Measurements from ENCODE around the gene NASP. TPM values are rescaled to one million over a fixed set of nuclear protein-coding genes. Genes with fewer than 3 reads are reported as not detected.

Gene NASP
- 16.6 and 17.4 TPM in 2 replicates for total RNA-seq

DNA sequence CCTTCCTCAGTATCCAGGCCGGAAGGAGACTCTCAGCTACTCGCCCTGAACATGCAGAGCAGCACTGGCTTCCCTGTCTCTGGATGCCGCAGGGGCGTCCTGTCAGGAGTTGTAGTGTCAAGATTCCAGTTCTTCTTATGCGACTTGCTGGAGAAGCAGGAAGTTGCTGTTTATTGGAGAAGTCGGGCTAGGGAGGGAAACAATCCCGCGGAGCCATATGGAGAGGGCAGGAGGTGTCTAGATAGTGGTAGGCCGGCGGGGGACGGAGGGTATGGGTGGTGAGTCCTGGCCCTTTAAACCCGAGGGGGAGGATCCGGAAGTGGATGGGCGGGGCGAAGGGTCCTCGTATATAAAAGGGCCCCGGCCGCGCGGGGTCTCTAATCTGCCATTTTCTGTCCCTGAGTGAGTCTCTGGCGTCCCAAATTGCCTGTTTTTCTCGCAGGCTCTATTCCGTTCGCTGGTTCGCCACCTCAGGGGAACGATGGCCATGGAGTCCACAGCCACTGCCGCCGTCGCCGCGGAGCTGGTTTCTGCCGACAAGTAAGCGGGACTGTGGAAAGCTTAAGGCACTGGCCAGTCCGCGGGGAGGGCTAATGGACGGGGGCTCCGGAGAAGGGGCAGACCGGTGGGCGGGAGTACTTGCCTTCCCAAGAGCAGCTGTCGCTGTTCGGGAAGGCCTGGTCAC lies at the start of gene NASP:
Gene NASP, plus strand, starts transcription at position 376 of the 685 bp plus-strand sequence. Its CDS starts 106 bp downstream, at position 482.

DNA sequence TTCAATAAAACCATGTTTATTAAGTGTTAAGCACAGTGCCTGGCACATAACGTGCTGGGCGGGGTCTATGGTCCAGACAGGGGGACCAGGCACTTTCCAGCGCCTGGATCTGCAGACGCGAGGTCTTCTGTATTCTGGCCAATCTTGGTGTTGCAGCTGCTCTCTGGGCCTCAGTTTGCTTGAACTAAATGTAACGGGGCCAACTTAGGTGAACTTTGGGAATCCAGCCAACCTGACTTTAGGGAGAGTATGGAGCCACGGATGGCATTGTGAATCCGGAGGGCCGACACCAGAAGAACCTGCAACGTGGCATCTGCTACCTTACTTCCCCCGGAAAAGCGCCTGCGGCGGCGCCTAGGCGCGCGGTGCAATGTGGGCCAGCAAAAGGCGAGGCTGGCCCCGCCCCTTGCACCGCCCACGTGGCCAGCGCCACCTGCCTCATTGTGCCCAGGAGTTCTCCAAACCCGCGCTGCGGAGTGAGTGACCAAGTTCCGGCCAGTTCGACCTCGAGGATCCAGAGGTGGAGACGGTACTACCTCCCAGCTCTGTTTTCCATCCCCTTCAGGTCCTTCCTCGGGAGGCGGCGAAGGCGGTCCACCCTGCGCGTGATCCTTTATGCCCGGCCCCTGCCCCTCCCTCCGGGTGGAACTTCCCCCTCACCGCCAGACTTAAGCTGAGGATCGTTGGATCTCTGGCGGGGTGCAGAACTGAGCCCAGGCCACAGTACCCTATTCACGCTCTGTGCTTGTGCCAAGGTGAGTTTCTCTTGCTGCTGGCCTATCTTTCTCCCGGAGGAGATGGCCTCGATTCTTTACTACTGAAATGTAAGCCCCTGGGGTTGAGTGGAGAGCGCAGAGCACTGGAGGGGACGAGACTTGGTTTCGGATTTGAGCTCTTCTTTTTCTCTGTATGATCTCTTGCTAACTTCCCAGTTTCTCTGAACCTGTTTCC lies 33.2 kb upstream of the NASP start, which contains the start of gene AKR1A1:
Gene AKR1A1, plus strand, starts transcription at position 426 of the 951 bp plus-strand sequence. CDS start 10,969 bp downstream, outside the sequence.

GRCh38 chr1:45623972-45624371 lies 40.1 kb downstream of the NASP start, which contains the start of gene CCDC17:
CCDC17 (minus strand) TSS chr1:45624054; CDS start chr1:45623909, 145 bp downstream.

Small RNA genes lying within 50 kb of the gene (small RNA-seq; reads per million reads assigned to genes)
- gene AL355480.1 (not detected), gene AL355480.2 (not detected), gene AL355480.3 (not detected), gene AL355480.4 (not detected)

Other genes with a start within 250 kb of the NASP start
- gene TOE1, start 243.9 kb upstream of the NASP start, total RNA-seq = 11.7 TPM in 2 replicates
- gene MUTYH, start 243.6 kb upstream of the NASP start, total RNA-seq = 12.3 and 15.7 TPM in 2 replicates
- 3.3 and 4.2 TPM in 2 replicates for gene TESK2, start 92.9 kb upstream of the NASP start, total RNA-seq
- 0.49 and 1.9 TPM in 2 replicates for gene CCDC163, start 84.0 kb upstream of the NASP start, total RNA-seq
- gene MMACHC, start 83.7 kb upstream of the NASP start, total RNA-seq = 4.3 and 4.9 TPM in 2 replicates
- gene PRDX1, start 62.2 kb upstream of the NASP start, total RNA-seq = 227 and 323 TPM in 2 replicates
- gene AKR1A1, start 33.2 kb upstream of the NASP start, total RNA-seq = 94.0 and 103 TPM in 2 replicates
- 0.61 and 3.1 TPM in 2 replicates for gene CCDC17, start 40.0 kb downstream of the NASP start, total RNA-seq
- gene GPBP1L1, start 102.5 kb downstream of the NASP start, total RNA-seq = 94.7 and 100 TPM in 2 replicates
- 12.2 and 14.1 TPM in 2 replicates for gene TMEM69, start 104.1 kb downstream of the NASP start, total RNA-seq
- gene IPP, start 166.6 kb downstream of the NASP start, total RNA-seq = 9.4 and 10.4 TPM in 2 replicates
- 26.7 and 30.8 TPM in 2 replicates for gene MAST2, start 219.6 kb downstream of the NASP start, total RNA-seq

Data from hair follicle dermal papilla cell (primary cell).